ENCODE measurements around the gene ST7.

The ST7 gene

DNA sequence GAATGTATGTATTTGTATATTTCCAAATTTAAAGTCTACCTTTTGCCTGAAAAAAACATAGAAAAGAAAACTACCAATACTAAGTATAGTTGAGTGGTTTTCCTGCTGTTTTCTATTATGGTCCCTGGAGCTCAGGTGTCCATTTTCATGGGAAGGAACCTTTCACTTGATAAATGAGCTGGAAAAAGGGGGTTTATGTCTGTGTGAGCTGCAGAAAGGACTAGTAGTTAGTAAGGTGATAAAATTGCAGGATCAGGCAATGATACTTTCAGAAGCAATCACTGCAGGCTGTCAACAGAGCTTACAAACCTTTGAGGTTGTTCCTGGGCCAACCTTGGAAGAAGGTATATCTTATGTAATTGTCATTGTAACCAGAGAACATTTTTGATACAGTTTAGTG is 48.0 kb downstream of the ST7 start:
- H3K4me3 ChIP-seq (ENCODE audit: low read length): no peak overlapping the region

DNA sequence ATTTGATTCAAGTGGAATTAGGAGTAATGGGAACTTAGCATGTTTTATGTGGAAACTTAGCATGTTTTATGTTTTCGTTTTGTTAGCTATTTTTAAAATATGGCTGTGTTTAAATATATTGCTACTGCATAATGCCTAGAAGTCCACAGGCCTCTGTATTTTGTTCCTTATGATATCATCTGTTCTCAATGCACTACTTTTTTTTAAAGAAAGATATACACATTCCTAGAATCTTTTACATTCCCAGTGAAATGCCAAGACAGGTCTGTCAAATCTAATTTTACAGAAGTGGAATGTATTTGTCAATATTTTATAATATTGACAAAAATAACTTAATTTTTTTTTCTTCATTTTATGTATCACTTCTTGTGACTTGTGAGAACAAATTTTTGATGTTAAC is 51.6 kb downstream of the ST7 start:
- no peak for DNase-seq (ENCODE audit: low read depth, low spot score)

More for the DNA sequence above, 48.0 kb downstream of the ST7 start:
- DNase-seq (ENCODE audit: low read depth, low spot score): no peak

DNA sequence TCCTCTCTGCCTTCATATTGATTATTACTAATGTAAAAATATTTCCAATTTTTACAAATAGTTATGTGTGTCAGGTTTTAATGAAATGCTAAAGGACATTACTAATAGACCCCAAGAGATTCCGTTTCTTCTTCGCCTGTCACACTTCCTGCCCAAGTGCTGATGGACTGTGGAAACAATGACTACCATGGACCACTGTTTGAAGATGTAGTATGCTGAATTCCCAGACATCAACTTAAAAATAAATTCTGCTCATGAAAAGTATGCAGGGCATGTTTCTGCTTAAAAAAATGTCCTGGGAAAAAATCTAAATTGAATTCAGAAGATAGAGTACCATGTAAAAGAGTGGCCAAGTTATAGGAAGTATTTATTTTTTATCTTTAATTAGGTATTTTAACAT is 52.1 kb downstream of the ST7 start:
- no peak overlapping the region for H3K4me3 ChIP-seq (ENCODE audit: low read length)
- DNase-seq (ENCODE audit: low read depth, low spot score): no peak

More for the DNA sequence above, 51.6 kb downstream of the ST7 start:
- no peak overlapping the region for H3K4me3 ChIP-seq (ENCODE audit: low read length)

DNA sequence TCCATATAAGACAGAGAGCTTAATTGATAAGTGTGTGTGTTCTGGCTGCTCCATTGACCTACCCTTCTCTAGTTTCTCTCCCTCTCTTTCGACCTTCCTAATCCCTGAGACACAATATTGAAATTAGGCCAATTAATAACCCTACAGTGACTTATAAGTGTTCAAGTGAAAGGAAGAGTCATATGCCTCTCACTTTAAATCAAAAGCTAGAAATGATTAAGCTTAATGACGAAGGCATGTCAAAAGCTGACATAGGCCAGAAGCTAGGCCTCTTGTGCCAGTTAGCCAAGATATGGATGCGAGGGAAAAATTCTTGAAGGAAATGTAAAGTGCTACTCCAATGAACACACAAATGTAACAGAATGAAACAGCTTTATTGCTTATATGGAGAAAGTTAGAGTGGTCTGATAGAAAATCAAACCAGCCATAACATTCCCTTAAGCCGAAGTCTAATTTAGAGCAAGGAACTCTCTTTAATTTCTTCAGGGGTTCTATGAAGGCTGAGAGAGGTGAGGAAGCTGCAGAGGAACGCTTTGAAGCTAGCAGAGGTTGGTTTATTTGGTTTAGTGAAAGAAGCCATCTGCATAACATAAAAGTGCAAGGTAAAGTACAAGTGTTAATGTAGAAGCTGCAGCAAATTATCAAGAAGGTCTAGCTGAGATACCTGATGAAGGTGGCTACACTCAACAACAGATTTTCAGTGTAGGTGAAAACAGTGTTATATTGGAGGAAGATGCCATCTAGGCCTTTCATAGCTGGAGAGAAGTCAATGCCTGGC is 53.8 kb downstream of the ST7 start:
- peak; percentile 19 for DNase-seq (ENCODE audit: low read depth, low spot score)
- no peak overlapping the region for H3K4me3 ChIP-seq (ENCODE audit: low read length)

DNA sequence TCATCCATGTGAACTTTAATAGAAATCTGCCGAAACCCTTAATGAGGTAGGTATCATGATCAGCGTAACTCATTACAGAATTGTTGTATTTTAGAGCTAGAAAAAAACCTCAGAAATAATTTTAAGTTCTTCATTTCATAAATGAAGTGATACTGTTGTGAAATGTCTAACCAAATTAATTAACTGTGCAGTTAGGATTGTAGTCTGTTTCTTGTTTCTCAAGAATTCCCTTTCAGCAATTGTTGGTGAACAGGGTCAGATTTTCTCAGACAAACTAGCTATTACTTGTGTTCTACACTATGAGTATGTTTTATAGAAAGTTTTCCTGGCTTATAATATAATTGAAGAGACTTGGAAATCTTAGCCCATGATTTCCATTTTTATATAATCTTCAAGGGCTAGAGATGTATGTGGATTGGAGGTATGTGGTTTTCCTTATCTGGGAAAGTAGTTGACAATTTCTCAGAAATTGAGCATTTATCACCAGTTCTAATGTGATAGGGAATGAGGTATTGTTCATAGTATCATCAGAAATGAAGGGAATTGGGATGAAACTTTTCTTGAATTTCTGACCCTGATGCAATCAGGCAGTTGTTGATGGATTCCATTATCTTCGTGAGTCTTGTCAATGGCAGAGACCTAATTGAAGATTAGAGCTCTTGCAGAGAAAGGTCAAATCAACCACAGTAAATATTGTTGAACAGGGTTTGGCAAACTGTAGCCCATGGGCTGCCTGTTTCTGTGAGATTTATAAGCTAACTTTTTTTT is 55.0 kb downstream of the ST7 start:
- no peak overlapping the region for H3K4me3 ChIP-seq (ENCODE audit: low read length)

DNA sequence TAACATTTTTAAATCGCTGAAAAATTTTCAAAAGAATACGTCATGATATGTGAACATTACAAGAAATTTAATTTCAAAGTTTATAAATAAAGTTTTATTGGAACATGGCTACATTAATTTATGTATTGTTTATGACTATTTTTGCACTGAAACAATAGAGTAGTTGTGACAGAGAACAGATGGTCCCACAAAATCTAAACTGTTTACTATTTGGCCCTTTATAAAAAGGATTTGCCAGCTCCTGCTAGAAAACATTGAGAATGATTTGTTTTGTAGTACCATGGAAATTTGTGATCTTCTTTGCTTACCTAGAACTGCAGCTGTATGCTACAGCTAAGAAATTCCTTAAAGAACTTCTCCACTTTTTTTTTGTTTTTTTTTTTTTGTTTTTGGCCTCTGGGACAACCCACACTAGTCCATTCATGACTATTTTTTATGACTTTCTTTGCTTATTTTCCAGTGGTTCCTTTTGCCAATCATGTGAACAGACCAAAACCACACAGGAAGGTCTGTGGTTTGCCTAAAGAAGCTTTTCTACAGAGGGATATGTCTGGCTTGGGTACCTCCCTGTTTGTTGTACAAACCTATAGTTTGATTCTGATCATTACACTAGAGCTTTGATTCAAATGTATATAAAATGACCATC is 55.7 kb downstream of the ST7 start:
- DNase-seq (ENCODE audit: low read depth, low spot score): peak; percentile 66
- no peak overlapping the region for H3K4me3 ChIP-seq (ENCODE audit: low read length)

More for the DNA sequence above, 55.0 kb downstream of the ST7 start:
- DNase-seq (ENCODE audit: low read depth, low spot score): no peak

DNA sequence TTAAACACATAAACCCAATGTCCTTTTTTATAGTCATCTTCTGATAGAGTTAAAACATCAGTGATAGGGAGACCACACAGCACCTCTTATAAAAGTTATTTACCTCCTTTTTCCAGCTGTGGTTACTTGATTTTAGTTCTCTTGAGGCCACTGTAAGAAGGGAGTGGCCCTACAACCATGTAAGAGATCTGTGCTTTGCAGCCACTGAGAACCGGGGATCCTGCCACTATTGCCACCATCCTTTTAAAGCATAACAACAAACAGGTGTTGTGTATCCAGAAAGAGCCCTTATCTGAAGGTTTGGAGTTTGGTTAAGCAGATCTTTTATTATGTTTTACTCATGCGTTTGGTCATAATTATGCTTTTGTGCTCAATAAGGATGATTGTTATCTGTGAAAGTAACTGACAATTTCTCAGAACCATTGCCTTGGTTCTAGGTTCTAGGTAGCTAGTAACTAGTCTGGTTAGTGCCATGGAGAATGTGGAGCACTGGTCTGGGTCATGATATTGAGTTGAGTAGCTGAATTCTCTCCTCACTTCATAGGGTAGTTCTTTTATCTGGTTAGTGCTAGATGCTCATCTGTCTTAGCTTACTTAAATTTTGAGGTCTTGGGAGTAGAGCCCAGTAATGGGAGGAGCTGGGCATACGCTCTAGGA is 56.5 kb downstream of the ST7 start:
- no peak overlapping the region for H3K4me3 ChIP-seq (ENCODE audit: low read length)
- no peak for DNase-seq (ENCODE audit: low read depth, low spot score)

DNA sequence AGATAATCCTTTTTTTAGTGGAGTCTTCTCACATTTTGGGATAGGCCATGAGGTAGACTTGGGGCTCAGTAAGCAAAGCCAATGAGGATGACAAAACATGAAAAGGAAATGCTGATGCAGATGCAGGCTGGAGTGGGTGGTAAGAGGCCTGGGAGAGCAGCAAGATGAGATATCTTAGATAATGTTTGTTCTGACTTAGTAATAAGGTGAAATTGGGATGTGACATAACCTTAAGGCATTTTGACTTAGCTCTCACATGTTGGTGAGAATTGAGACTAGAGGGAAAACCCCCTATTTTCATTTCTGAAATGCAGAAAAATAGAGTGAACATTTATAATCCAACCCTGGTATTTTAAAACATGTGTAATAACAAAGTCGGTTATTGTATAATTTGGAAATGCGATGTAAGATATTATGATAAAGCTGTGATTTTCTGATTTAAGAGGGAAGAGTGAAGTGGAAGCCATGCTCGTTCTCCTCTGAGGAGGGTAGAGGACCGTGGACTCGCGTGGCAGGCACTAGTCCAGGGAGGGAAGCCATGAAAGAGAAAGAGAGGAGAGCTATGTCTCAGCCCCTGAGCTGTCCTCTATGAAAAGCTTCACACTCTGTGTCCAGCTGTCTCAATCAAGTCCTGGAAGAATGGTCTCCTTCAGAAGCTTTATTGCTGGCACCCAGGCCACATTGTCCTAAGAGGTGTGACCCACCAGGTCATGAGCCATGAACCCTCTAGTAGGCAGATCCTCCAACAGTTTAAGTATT is 57.3 kb downstream of the ST7 start:
- H3K4me3 ChIP-seq (ENCODE audit: low read length): no peak overlapping the region

DNA sequence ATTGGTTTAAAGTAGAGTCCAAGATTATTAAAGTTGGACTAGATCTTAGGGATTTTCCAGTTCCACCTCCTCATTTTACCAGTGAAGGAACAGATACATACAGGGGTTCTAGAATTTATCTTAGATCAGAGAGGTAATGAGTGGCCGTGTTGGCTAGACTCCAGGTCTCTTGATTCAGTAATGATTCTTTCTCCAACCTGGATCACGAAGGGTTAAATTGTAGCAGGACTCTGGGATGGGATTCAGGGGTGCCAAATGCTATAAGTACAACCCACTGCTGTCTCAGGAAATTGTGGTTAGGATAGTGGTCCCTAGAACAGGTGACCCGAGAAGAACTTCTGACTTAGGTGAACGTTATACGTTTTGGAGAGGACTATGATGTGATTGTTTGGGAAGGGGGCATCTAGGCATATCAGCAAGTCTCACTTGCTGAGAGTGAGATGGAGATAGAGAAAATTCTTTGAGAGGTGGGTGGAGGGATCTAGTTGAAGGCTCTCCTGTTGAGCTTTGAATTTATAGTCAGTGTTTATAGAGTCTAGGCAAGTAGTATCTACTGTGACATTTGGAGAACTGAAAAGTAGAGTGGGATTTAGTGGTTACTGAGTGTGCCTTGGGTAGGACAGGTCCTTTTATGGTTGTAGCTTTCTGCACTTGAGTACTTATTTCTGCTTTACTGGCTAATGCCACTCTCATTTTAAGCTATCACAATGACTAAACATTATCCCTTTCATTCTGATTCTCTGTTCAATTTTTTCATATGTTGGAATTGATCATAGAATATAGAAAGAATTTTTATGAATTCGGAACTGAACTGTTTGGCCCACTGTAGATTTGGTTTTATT is 58.3 kb downstream of the ST7 start:
- DNase-seq (ENCODE audit: low read depth, low spot score): no peak
- no peak overlapping the region for H3K4me3 ChIP-seq (ENCODE audit: low read length)

More for the DNA sequence above, 57.3 kb downstream of the ST7 start:
- no peak for DNase-seq (ENCODE audit: low read depth, low spot score)

DNA sequence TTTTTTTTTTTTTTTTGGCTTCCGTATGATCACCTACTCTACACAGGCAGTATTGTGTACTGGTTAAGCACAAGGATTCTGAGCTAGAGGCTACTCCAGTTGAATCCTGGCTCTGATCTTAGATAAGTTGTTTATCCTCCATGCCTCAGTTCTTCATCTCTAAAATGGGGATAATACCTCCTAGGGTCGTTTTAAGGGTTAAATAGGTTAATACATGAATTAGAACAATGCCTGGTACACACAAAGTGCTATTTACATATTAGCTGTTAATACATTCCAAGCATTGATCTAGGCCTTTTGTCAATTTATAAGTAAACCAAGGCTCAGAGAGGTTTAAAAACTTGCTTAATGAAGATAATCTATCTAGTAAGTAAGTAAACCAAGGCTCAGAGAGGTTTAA is 59.0 kb downstream of the ST7 start:
- DNase-seq (ENCODE audit: low read depth, low spot score): no peak
- H3K4me3 ChIP-seq (ENCODE audit: low read length): no peak overlapping the region

DNA sequence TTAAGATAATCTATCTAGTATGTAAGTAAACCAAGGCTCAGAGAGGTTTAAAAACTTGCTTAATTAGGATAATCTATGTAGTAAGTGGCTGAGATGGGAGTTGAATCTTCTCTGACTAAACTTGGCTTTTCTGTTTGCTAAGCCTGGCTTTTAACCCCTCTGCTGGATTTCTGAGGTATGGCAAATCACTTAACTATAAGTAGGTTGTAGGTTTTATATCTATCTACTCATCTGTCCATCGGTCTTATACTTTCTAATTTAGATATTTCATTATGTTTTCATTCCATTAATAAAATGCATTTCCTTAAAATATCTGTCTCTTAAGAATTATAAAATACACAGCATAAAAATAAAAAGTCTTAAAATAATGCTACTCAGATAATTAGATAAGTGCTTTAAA is 59.4 kb downstream of the ST7 start:
- DNase-seq (ENCODE audit: low read depth, low spot score): peak; percentile 48
- no peak overlapping the region for H3K4me3 ChIP-seq (ENCODE audit: low read length)

DNA sequence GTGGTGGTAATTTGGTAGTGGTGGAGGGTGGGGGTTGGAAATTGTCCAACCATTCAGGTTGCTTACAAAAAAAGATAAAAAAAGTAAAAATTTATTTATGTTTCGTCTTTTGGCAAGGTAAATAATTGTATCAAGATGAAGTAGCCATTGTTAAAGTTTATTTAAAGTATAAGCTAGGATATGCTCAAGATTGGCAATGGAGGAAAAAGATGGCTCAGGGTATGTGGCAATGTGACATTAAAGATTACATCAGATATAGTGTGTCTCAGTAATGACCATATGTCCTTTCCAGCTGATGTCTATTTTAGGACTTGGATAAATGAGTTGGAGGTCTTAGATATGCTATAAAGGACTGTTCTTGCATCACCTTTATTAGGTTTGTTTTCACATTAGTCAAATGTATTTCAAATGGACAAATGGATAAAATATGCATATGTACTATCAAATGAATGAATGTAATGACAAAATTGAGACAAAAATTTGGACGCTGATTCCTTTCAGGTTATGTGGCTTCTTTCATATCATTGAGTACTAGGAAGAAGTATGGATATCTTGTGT is 60.9 kb downstream of the ST7 start:
- no peak overlapping the region for H3K4me3 ChIP-seq (ENCODE audit: low read length)

DNA sequence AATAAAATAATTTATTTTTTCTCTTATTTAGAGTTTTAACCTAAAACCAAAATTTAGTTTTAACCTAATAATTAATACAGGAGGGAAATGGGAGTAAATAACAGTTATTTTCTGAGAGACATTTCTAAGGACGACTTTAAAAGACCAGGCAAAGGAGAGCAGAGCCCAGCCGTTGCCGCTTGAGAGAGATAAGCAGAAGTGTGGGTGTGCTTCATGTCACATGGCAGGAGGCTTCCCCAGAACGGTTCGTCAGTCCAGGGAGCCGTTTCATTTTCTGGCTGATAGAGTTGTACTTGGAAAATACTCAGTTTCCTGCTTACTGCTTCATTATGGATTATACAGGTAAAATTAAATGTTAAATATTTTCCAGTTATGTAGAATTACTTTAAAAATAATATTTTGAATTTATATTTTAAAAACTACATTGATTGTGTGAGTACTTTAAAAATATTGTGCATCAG is 61.4 kb downstream of the ST7 start:
- no peak overlapping the region for H3K4me3 ChIP-seq (ENCODE audit: low read length)
- no peak for DNase-seq (ENCODE audit: low read depth, low spot score)

More for the DNA sequence above, 60.9 kb downstream of the ST7 start:
- no peak for DNase-seq (ENCODE audit: low read depth, low spot score)

DNA sequence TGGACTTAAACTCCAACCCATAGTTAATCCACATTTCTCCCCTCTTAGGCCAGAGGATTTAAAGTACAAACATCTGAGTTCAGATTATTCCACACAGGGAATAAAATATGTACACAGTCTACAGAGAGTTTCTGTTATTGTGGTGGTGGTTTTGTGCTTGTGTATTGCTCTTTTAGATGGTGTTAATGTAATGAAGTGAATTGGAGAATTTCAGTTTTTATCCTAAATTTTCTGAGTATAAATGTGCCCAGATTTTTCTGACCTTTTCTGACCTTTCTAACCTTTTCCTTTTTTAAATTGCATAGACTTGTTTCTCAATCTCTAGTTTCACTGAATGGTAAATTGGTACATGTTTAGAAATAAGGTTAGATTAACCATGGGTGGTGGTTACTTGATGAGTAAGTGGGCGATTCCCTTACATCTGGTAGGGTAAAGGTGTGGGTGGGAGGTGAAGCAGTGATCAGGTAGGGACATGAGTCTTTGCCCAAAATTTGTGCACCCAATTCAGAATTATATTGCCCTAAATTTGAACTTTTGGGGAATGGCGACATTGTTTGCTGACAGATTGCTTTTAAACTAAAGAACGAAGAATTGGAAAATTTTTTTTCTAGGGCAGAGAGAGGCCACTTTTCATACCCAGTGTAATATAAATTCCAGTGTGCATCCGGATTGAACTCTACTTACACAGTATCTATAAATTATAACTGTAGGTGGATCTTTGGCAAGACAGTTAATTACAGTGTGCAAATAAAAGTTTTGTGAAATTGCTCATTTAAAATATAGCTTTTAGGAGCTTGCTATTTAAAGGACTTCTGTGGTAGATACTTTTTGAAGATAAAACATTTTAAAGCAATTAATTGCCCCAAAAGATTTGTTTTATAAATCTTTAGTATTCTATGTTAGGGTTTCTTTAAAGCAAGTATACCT is 62.2 kb downstream of the ST7 start:
- no peak overlapping the region for H3K4me3 ChIP-seq (ENCODE audit: low read length)
- no peak for DNase-seq (ENCODE audit: low read depth, low spot score)

DNA sequence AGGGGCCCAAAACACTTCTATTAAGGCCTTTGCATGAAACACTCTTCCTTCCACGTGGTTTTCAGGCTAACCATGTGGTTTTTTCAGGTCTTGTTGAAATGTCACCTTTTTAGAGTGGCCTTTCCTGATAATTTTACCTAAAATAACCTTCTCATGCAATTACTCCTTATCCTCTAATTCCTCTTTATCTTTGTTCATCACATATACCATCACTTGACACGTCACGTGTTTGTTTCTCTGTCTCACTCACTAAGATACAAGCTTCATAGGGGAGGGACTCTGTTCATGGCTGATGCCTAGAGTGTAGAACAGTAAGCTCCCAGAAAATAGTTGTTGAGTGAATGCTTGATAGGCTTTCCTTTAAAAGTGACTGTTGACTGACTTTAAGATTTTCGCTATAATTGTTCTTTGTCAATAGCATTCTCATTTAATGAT is 63.7 kb downstream of the ST7 start:
- no peak for DNase-seq (ENCODE audit: low read depth, low spot score)
- H3K4me3 ChIP-seq (ENCODE audit: low read length): no peak overlapping the region

DNA sequence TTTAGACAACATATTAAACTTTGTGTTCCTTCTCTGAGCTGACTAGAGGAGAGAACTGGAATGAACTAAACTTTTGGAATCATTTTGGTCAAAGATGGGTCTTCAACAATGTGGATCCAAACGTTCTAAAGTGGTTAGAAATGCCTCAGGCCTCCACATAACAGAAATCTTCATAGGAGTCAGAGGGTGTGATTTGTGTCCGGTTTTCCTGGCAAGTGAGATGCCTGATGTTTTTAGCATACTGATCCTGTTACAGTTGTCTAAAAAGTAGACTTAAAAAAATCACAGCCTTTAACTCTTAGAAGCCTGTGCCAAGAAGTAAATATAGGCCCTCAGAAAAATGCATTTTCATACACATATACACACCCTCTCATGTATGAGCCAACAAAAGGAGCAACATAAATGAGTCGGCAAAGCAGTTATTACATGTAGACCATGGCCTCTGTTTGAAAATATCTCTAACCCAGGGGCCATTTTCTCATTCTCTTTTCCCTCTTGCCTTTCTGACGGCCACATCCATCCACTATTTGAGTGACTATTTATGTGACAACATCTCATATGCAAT is 64.5 kb downstream of the ST7 start:
- H3K4me3 ChIP-seq (ENCODE audit: low read length): no peak overlapping the region
- no peak for DNase-seq (ENCODE audit: low read depth, low spot score)
